GM21825 (cell line): ENCODE measurements around the gene SRGAP2C.
"Not testable (repeated sequence)": the region's sequence is repeated elsewhere in the genome, so short reads cannot be mapped to it uniquely, and the experiment has no call there.

Experiments
- ATAC-seq: cut with Tn5 transposase; IDR thresholded peaks from one replicate; pipeline ENCODE4 v1.9.1; 2021; ENCODE audit warnings: mild to moderate bottlenecking, moderate library complexity; ENCODE audit not compliant: unreplicated experiment

SRGAP2C gene

DNA sequence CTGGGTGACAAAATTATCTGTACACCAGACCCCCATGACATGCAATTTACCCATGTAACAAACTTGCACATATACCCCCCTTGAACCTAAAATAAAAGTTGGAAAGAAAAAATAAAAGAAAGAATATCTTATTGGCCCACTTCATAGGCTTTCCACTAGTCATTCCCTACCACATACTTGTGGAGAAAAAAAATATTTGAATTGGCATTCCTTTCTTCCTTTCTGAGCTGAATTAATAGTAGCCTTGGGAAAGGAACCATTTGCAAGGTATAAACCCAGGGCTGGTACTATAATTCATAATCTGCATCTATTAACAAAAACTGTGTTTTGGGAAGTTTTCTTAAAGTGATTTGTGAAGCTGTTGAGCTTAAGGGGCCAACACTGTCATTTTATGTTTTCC is 140.0 kb downstream of the SRGAP2C start:
- ATAC-seq: not testable (repeated sequence)

DNA sequence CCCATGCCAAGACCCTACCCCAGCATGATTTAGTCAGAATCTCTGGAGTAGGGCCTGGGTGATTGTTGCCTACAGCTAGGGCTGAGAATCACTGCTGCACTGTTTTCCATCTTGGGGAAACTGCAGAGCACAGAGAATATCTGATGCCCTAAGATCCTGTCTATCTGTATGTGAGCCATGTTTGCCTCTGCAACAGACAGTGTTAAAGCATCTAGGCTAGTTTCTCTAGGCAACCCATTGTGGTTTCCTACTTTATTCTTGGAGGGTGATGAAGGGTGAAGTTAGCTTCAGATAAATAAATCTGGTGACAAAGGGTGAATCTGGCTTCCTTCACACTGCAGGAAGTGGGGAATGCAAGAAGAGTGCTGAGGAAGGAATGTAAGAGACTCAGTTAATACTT is 147.4 kb downstream of the SRGAP2C start:
- ATAC-seq: not testable (repeated sequence)

DNA sequence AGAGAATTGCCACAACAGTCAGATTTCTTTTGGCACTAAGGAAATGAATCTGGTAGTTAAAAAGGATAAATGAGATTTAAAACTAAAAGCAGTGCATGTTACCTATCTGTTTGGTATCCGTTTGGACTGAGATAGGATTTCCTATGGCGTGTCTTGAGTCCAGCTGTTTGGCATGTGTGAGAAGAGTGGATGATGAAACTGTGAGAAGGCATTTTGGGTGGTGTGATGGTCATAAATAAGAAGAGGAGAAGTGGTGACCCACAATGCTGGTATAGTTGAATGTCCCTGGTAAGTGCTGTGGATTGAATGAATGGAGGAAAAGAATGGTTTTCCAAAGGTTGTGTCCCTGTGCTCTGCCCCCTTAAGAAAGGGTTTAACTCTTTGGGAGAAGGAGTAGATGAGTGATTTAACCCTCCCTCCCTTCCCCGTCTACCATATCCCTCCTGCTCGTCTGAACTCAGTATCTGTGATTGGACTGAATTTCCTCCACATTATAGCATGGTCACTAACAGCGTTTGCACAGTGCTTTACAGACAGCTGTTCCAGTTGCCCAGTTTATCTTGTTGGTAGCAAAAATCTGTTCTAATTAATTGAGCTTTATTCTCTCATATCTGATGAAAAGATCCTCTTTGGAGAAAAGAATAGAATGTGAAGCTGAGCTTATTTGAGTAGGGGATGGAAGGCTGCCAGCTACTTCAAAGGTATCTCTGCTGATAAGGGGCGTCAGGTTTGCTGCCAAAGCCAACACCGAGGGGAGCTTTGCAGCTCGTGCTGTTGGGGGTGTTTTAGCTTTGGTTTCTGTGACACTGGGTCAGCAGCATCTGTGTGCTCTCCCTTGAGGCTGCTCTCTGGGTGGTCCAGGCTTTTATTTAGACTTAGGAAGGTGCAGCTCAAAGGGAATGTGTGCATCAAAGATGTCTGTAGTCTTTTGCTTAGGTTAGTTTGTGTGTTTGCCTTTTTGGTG is 148.1 kb downstream of the SRGAP2C start:
- ATAC-seq: not testable (repeated sequence)

DNA sequence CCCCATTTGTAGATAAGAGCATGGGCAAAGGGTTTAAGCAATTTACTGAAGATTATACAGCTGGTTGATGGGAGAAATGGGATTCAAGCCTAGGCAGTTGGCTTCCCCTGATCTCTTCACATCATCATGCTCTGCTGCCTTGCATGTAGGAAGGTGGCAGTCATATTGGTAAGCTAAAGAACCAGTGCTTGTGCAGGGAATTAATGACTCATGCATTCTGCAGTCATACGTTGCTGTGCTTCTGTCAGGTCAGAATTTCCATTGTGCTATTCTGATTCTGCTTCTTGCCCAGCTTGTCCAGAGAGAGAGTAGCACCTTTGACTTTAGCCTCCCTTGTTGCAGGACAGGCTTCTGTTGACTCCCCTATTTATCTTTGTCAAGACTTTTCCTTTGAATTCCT is 153.2 kb downstream of the SRGAP2C start:
- ATAC-seq: not testable (repeated sequence)

DNA sequence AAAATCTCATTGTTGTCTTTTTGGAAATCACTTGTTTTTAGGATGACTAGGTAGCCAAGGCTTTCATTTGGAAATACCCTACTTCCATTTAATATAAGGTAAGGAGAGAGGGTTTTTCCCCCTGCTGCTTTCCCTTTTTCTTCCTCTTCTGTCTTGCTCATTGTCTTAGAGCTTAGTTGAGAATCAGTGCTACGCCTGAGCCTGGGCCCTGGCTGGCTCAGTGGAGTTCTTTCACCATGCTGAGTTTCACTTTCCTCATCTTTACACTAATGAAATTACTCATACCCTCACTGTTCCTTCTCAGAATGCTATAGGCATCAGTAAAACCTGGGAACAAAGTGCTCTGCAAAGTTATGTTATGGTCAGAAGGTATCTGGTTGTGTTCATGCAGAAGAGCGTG is 154.8 kb downstream of the SRGAP2C start:
- peak; percentile 56 for ATAC-seq

DNA sequence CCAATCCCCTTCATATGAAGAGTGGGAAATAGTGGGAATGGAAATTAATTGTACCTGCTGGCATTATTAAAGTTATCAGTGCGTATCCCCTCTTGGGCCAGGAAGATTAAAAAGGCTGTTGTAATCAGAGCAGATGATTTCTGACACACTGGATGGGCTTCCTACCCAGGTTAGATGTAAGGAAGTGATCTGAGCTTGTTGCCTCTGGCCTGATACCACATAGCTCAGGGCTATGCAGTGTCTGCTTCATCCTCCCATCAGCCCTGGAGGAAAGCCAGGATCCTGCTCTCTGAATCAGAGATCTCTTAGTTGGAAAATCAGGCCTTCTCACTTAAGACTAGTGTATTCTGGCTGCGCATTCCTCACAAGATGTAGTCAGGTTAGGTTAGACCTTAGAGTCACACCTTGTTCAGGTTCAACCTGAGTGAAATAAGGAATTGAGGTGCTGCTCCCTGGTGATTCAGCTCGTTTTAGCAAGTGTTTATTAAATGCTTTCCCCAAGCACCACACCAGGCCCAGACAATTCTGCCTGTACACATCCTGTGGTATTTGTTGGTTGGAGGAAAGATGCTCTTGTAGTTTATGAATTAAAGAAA is 158.6 kb downstream of the SRGAP2C start:
- not testable (repeated sequence) for ATAC-seq

DNA sequence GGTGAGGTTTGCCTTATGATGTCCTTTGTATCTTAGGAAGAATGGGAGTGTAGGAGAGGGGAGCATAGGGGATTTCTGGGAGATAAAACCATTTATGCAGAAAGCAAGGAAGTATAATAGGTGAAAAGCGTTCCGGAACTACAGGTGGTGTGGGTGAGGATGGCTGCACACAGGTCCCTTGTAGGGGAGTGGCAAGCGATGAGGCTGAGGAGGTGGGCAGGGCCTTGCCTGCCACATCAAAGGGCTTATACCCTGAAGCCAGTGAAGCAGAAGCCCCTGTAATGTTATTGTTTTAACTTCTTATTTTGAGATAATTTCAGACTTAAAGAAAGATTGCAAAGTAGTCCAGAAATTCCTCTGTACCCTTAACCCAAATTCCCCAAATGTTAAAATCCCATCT is 159.6 kb downstream of the SRGAP2C start:
- not testable (repeated sequence) for ATAC-seq

DNA sequence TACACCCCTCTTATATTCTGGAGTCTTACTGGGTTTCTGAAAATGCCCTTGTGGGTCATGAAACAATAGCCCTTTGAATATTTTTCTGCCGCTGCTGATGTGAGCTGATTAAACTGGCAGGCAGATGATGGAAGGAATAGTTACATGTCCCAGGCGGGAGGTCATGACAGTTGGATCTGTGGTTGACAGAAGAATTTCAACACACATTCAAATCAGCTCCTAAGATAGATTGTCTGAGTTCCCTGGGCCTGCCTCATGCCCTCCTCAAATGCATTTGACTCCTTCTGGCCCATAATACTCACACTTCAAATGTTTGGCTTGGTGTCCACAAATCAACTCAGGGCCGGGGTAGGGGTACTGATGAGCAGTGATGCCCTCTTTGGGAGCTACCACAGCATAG is 161.9 kb downstream of the SRGAP2C start:
- not testable (repeated sequence) for ATAC-seq

DNA sequence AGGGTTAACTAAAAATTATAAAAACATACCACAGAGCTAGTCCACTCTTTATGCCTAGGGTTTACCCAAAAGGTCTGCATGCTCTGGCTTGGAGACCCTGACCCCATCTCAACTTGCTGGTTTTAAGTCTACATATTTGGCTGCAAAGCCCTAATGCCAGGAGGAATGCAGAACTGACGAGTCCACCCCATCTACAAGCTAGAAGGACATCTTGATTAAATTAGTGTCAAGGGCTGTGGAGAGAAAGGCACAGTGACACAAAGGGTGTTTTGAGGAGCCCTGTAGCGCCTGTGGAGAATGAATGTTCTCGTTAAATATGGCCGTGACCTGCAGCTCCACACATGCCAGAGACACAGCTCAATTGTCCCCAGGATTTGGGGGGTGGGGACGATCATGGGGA is 162.7 kb downstream of the SRGAP2C start:
- not testable (repeated sequence) for ATAC-seq

DNA sequence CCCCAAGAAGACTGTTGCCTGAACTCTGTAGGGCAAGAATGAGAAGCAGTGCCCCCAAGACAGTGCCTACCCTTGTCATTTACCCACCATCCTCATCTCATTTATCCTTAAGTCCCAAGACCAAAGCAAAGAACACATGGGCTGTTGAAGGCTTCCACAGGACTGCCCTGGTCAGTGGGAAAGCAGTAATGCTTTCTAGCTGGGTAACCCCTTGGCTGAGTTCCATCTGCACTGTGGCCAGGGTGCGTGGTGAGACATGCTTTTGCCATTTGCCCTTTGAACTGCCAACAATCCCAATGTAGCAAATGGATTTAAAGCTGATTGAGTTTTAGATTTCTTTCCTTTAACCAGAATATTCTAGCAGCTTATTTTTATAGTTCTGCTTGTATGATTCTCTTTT is 163.3 kb downstream of the SRGAP2C start:
- not testable (repeated sequence) for ATAC-seq

DNA sequence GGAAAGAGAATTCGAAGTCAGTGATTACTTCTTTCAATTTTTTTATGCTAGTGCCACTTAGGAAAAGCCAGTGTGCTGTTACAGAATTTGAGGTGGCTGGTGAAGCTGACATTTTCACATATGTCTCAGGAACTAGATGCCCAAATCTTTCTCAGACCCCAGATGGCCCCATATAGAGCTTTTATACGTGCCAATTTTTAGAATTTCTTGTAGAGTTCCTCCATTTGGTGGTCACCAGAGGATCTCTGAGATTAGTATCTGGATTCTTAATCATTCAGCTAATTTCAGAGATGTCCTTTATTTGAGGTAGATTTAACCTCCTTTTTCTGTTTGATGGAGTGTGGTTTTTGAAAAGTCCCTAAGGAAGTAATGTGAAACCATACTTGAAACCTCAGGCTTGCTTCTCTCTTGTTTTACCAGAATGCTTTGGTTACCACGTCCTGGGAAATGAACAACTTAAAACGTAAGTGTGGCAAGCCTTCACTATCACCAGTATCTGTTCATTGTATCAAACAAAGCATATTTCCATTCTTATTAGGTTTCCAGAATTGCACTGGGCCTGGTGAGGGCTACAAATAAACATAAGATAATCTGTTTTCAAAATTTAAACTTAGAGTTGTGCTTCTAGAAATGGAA is 164.7 kb downstream of the SRGAP2C start:
- not testable (repeated sequence) for ATAC-seq

DNA sequence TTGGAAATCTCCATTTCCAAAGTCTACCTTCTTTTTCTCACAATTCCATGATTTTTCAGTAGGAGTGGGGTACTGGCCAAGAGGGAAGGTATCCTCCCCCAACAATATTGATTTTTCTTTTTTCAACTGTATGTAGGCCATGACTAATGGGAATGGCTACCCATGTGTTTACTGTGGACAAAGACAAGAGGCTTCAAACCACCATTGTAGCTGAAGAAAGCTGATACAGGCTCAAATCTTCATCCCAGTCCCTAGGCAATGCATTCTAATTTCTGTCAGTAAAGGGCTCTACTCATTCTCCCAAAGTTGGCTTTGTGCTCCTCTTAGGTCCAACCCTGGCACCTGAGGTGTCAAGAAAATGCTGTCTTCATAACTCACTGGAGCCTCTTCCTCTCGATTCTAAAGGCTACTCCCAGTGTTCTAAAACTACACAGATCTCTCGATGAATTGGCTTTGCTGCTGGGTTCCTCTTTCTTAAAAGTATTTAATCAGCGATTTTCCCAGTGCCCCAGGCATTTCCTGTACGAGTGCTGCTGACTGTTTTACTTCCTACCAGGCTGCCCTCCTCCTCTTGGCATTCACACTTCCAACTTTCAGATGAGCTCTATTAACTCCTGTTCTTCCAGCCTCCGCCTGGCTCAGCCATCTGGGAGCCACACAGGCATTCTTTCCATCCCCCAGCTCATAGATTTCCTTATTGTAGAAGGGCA is 171.1 kb downstream of the SRGAP2C start:
- not testable (repeated sequence) for ATAC-seq

DNA sequence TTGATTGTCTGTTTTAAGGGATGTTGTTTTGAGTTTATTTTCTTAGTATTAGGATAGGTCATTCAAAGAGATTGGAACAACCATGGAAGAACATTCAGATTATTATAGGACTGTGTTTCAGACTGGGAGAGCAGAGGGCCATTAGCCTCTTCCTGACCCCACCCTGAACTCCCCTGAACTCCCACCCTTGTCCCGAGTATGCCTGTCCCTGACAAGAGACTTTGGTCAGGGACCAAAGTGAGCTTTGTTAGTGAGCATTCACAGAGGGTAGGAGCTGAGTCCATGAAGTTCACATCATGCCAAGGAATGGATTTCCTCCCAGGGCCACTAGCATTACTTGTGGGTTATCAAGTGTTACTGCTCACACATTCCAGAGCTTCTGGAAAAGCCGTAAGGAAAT is 172.0 kb downstream of the SRGAP2C start:
- not testable (repeated sequence) for ATAC-seq

DNA sequence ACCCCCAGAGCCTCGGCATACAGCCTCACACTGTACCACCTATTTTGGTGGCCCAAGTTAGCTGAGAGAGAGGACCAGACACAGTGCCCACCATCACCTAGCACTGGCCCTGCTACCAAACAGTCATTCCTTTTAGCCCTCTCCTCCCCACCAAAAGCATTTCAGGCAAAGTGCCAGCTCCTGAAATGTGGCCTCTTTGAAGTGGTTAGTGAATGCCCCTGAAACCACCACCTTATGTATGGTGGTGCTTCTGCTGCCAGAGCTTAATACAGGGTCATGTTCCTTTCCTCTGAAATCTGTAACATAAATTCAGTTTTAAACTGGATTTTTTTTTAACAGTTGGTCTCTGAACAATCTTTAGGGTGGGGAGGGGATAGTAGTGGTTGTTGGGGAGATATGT is 175.8 kb downstream of the SRGAP2C start:
- ATAC-seq: not testable (repeated sequence)

DNA sequence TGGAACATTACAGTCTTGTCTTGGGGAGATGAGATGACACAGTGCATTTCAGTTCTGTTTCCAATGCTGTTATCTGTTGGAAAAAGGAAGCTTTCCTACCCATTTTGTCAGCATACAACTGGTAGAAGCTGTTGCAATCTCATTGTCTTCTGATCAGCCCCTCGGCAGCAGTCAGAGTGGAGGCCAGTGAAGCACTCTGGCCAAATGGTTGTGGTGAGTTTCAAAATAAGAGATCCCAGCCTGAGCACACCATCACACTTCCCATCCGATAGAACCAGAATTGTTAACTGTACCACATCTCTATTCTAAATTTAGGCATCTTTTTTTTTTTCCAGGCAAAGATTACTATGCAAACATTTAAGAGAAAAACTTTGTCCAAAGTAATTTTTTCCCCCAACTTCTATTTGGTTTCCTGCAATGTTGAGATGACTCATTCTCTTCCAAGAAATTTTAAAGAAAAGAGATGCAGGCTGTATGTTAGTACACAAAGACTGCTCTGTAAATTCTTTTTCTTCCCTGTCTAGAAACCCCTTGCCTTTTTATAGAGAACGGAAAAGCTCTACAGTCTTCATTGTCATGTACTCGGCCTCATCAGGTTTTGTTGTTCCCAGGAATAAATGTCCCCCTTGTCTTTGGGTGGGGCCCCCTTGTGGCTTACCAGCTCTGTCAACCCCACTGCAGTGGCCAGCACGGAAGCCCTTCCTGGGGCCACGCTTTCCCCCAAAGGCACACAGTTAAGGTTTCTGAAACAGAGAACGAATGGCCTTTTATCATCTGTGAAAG is 176.9 kb downstream of the SRGAP2C start:
- not testable (repeated sequence) for ATAC-seq

DNA sequence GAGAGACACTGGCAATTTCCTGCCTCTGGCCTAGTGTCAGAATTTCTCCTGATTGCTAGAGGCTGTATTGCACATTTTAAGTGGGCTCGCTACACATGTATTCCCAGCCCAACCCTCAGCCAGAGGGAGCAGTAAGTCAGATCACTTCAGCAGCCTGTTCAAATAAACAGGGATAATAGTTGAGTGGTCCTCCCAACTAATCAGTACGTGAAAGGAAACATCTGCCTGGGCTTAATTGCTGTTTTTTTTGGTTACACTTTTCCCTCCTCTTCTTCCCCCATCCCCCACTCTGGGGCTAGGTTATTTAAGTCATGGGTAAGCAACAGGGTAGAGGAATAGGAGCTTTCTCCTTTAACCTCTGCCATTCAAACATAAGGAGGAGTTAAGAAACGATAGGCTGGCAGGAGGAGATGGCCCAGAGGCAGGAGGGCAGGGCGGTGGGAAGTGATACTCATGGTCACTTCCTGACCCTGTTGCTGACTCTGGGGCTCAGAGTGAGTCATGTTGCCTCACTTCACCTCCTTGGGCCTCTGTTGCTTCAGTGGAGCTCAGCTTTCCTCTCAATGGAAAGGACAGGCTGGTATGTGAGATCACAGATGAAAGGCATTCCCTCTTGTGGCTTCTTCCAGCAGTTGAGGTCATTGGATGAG is 177.6 kb downstream of the SRGAP2C start:
- not testable (repeated sequence) for ATAC-seq

DNA sequence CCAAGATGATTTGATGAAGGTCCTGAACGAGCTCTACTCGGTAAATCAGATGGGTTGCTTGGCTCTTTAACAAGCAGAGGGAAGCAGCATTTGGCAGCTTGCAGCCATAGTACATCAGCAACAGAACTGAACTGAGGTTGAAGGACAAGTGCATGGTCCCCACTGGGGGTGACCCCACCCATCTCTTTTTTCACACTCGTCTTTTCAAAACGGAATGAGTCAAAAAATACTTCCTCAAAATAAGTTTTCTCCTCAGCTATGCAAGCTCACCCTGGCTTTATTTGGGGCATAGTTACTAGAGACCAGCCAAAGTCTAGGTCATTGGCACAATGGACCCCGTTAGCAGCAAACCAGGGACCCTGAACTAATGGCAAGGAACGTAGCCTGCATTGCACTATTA is 180.5 kb downstream of the SRGAP2C start:
- not testable (repeated sequence) for ATAC-seq

DNA sequence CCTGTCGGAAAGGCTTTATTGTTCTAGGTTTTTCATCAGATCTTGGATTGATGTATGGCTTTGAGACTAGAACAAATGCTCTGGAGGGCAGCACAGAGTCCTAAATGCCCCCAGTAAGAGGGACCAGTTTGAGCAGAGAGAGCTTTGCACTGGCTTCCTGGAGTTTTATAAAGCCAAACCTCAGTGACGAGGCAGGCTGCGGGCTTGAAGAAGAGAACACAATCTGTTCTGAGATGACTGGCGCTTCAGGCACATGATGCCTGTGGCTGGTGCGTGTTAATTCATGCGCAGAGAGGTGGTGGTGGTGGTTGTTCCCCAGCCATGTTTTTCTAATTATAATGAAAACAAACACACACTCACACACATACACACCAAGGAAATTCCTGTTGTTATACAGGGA is 180.9 kb downstream of the SRGAP2C start:
- ATAC-seq: not testable (repeated sequence)

DNA sequence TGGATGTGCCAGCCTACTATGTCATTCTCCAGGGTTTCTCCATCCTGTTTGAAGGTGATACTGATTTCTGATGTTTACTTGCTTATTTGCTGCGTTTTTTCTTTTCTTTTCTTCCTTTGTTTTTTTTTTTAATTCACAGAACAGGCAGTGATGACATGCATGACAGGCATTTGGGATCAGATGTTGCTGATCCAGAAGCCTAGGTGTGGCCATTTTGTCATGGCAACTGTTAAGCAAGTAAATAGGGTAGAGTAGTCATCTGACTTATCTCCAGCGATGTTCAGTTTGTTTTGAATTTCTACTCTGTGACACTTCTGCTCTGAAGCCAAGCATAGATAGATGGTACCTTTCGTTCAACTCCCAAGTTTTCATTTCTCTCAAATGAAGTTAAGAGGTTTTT is 181.4 kb downstream of the SRGAP2C start:
- ATAC-seq: not testable (repeated sequence)

DNA sequence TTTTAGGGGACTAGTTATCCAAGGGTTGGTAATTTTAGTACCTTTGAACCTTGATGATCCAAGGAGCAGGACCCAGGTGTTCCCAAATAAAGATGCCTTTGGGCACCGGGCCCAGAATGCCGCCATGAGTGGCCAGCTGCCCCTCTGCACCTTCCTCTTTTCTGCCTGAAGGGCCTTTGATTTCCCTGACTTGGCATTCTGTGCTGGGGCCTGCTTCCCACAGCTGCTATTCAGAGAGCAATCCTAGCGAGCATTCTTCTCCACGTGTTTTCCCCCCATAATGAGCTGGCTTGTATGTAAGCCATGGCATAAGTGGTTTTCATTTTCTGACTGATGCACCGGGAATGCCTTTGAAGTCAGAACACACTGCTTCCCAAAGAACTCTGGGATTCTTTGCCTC is 184.1 kb downstream of the SRGAP2C start:
- ATAC-seq: not testable (repeated sequence)
